GM19395 (cell line): Measurements from ENCODE around the gene FAM131C.

Source experiments
- ATAC-seq: cut with Tn5 transposase; IDR thresholded peaks from one replicate; pipeline ENCODE4 v1.9.1; 2021; ENCODE audit warnings: mild to moderate bottlenecking, moderate library complexity; ENCODE audit not compliant: unreplicated experiment

The FAM131C gene

GRCh38 chr1:16077406-16078245 is 4.2 kb upstream of the FAM131C start:
- no peak for ATAC-seq

GRCh38 chr1:16076865-16077238 is 3.4 kb upstream of the FAM131C start:
- ATAC-seq, result no peak

- ATAC-seq, result no peak
Observed at GRCh38 chr1:16076031-16076864, 2.8 kb upstream of the FAM131C start.

- ATAC-seq, result no peak
Observed at GRCh38 chr1:16075337-16076030, 2.0 kb upstream of the FAM131C start.

- ATAC-seq, result no peak
Observed at GRCh38 chr1:16074217-16074616, 766 bp upstream of the FAM131C start.

- no peak for ATAC-seq
Observed at GRCh38 chr1:16072616-16073484, 601 bp downstream of the FAM131C start.

- ATAC-seq, result no peak
Observed at GRCh38 chr1:16072095-16072494, 1.4 kb downstream of the FAM131C start.

GRCh38 chr1:16071614-16072013 is 1.8 kb downstream of the FAM131C start:
- ATAC-seq, result no peak

GRCh38 chr1:16070640-16071355 is 2.7 kb downstream of the FAM131C start:
- ATAC-seq, result no peak

- ATAC-seq, result no peak
Observed at GRCh38 chr1:16068356-16069270, 4.8 kb downstream of the FAM131C start.

GRCh38 chr1:16067933-16068332 is 5.5 kb downstream of the FAM131C start:
- ATAC-seq, result no peak

GRCh38 chr1:16067127-16067768 is 6.2 kb downstream of the FAM131C start:
- ATAC-seq, result no peak

GRCh38 chr1:16066245-16066644 is 7.2 kb downstream of the FAM131C start:
- no peak for ATAC-seq

- ATAC-seq, result no peak
Observed at GRCh38 chr1:16065269-16065576, 8.2 kb downstream of the FAM131C start.

- ATAC-seq, result no peak
Observed at GRCh38 chr1:16064536-16065268, 8.7 kb downstream of the FAM131C start.

- no peak for ATAC-seq
Observed at GRCh38 chr1:16063921-16064320, 9.5 kb downstream of the FAM131C start.

- no peak for ATAC-seq
Observed at GRCh38 chr1:16063226-16063829, 10.1 kb downstream of the FAM131C start.
